ENCODE measurements around the gene PIAS2.

The PIAS2 gene

GRCh38 chr18:46759890-46760289 is 157.4 kb downstream of the PIAS2 start:
- TF ChIP-seq NFIC (IDR thresholded peaks at IDR 0.05), result no peak
- TF ChIP-seq RAD21 (IDR thresholded peaks at IDR 0.05; ENCODE audit: low read depth), result no peak
- no peak for TF ChIP-seq MAX (IDR thresholded peaks at IDR 0.05)
- no peak for TF ChIP-seq CEBPB (IDR thresholded peaks at IDR 0.05)
- no peak for TF ChIP-seq TAF1 (IDR thresholded peaks at IDR 0.05; ENCODE audit: low read depth)
- TF ChIP-seq REST (IDR thresholded peaks at IDR 0.05; ENCODE audit: low read depth), result no peak
- no peak for TF ChIP-seq EGR1 (IDR thresholded peaks at IDR 0.05)
- no peak for TF ChIP-seq CREB1 (IDR thresholded peaks at IDR 0.05; ENCODE audit: low read depth)
- TF ChIP-seq YY1 (IDR thresholded peaks at IDR 0.05; ENCODE audit: low read depth), result no peak

DNA sequence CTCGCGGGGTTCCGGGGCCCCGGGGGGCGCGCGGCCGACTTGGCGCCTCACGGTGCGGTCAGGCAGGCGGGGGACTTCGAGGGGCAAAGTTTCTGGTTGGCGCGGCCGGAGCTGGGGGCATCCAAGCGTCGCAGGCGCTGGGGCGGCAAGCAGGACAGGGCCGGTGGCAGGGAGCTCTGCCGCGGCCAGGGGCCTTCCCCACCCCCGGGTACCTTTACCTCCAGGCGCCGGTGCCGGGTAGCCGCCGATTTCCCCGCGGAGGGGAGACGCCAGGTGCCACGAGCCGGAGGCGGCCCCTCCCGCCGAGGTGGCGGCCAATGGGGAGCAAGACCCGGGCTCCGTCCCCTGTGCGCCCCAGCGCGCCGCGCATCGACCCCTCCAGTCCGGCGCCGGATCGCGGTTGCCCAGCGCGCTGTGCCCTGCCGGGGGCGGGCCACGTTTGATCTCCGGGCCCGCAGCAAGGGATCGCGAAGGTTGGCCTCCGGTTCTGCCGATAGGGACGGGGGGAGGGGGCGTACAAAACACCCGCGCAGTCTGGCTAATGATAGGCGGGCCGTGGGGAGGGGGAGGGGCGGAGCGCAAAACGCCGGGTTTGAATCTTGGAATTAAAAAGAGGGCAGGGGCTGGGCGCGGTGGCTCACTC is 160.6 kb downstream of the PIAS2 start, which contains the start of gene ST8SIA5:
ST8SIA5 (minus strand) TSS at position 495 of the 643 bp plus-strand sequence. CDS start 545 bp downstream, outside the sequence.
- TF ChIP-seq USF1 (IDR thresholded peaks at IDR 0.05), result no peak
- no peak for TF ChIP-seq RAD21 (IDR thresholded peaks at IDR 0.05; ENCODE audit: low read depth)
- no peak for TF ChIP-seq YY1 (IDR thresholded peaks at IDR 0.05; ENCODE audit: low read depth)
- no peak for TF ChIP-seq TEAD4 (IDR thresholded peaks at IDR 0.05)
- TF ChIP-seq CEBPB (IDR thresholded peaks at IDR 0.05), result no peak
- no peak for TF ChIP-seq NFIC (IDR thresholded peaks at IDR 0.05)
- no peak for TF ChIP-seq MAX (IDR thresholded peaks at IDR 0.05)
- no peak for TF ChIP-seq TAF1 (IDR thresholded peaks at IDR 0.05; ENCODE audit: low read depth)
- TF ChIP-seq REST (IDR thresholded peaks at IDR 0.05; ENCODE audit: low read depth), result no peak
- no peak for TF ChIP-seq FOXM1 (IDR thresholded peaks at IDR 0.05; ENCODE audit: borderline replicate concordance, low read depth)
- TF ChIP-seq EP300 (IDR thresholded peaks at IDR 0.05; ENCODE audit: borderline replicate concordance), result no peak
- TF ChIP-seq EGR1 (IDR thresholded peaks at IDR 0.05), result no peak
- TF ChIP-seq CREB1 (IDR thresholded peaks at IDR 0.05; ENCODE audit: low read depth), result no peak

- no peak for TF ChIP-seq EGR1 (IDR thresholded peaks at IDR 0.05)
- no peak for TF ChIP-seq TEAD4 (IDR thresholded peaks at IDR 0.05)
- no peak for TF ChIP-seq TAF1 (IDR thresholded peaks at IDR 0.05; ENCODE audit: low read depth)
- no peak for TF ChIP-seq REST (IDR thresholded peaks at IDR 0.05; ENCODE audit: low read depth)
- no peak for TF ChIP-seq USF1 (IDR thresholded peaks at IDR 0.05)
- no peak for TF ChIP-seq MAX (IDR thresholded peaks at IDR 0.05)
- TF ChIP-seq RAD21 (IDR thresholded peaks at IDR 0.05; ENCODE audit: low read depth), result no peak
- no peak for TF ChIP-seq CEBPB (IDR thresholded peaks at IDR 0.05)
- no peak for TF ChIP-seq NFIC (IDR thresholded peaks at IDR 0.05)
- TF ChIP-seq EP300 (IDR thresholded peaks at IDR 0.05; ENCODE audit: borderline replicate concordance), result no peak
- TF ChIP-seq FOXM1 (IDR thresholded peaks at IDR 0.05; ENCODE audit: borderline replicate concordance, low read depth), result no peak
- TF ChIP-seq CREB1 (IDR thresholded peaks at IDR 0.05; ENCODE audit: low read depth), result no peak
- no peak for TF ChIP-seq TCF12 (IDR thresholded peaks at IDR 0.05; ENCODE audit: low read depth)
These were observed 161.2 kb downstream of the PIAS2 start for GRCh38 chr18:46756025-46756558.

Measured in Ishikawa (cell line).